SU-DHL-6 (cell line): Measurements from ENCODE around the gene ABCB1.

Source experiments
- H2AFZ ChIP-seq: fragments of 200-600 bp; sonication (generic); 2 replicates; pipeline ENCODE4 v1.6.1; 2014; ENCODE audit warnings: low read depth, mild to moderate bottlenecking, moderate library complexity, mixed read lengths, antibody characterized with exemption, low read length; ENCODE audit not compliant: severe bottlenecking
- H3F3A ChIP-seq: fragments of 200-600 bp; shearing (Covaris generic); 2 replicates; pipeline ENCODE4 v1.6.0; 2016; ENCODE audit warnings: antibody characterized with exemption, mild to moderate bottlenecking; ENCODE audit not compliant: insufficient read depth
- H3K27ac ChIP-seq: fragments of 200-600 bp; sonication (generic); 2 replicates; pipeline ENCODE4 v1.5.1; 2016; ENCODE audit warnings: low read depth, mild to moderate bottlenecking, low read length, moderate library complexity, mixed read lengths
- H3K27me3 ChIP-seq: fragments of 200-600 bp; sonication (generic), shearing (Covaris generic); 2 replicates; pipeline ENCODE4 v1.6.0; 2014; ENCODE audit warnings: mild to moderate bottlenecking, low read length
- H3K36me3 ChIP-seq: fragments of 200-600 bp; sonication (generic); 2 replicates; pipeline ENCODE4 v1.6.1; 2014; ENCODE audit warnings: mild to moderate bottlenecking, low read length, mixed read lengths
- H3K4me2 ChIP-seq: fragments of 300-600, 200-600 bp; shearing (Covaris generic), sonication (generic); 2 replicates; pipeline ENCODE4 v1.6.0; 2014; ENCODE audit warnings: low read length, low read depth, mild to moderate bottlenecking; ENCODE audit not compliant: poor library complexity, severe bottlenecking
- H3K4me3 ChIP-seq: fragments of 200-600 bp; sonication (generic); 2 replicates; pipeline ENCODE4 v1.5.1; 2014; ENCODE audit warnings: antibody characterized with exemption, low read length, mild to moderate bottlenecking, mixed read lengths; ENCODE audit not compliant: insufficient read depth, poor library complexity, severe bottlenecking
- H3K79me2 ChIP-seq: fragments of 200-600 bp; sonication (generic); 2 replicates; pipeline ENCODE4 v1.6.1; 2014; ENCODE audit warnings: mild to moderate bottlenecking, low read length, moderate library complexity; ENCODE audit not compliant: insufficient read depth
- H3K9ac ChIP-seq: fragments of 200-600 bp; sonication (generic); 2 replicates; pipeline ENCODE4 v1.7.0; 2014; ENCODE audit warnings: mild to moderate bottlenecking, low read length
- H3K9me2 ChIP-seq: fragments of 200-600 bp; sonication (generic); replicated peaks from 2 replicates; pipeline ENCODE4 v1.6.1; 2014; ENCODE audit warnings: low read length; ENCODE audit not compliant: insufficient read depth
- H3K9me3 ChIP-seq: fragments of 200-600 bp; sonication (generic); 2 replicates; pipeline ENCODE4 v1.6.1; 2014; ENCODE audit warnings: low read length, mixed read lengths; ENCODE audit not compliant: insufficient read depth
- H4K20me1 ChIP-seq: fragments of 200-600 bp; sonication (generic); 2 replicates; pipeline ENCODE4 v1.6.1; 2014; ENCODE audit warnings: low read depth, mild to moderate bottlenecking, antibody characterized with exemption, low read length, moderate library complexity, mixed read lengths
- EZH2phosphoT487 ChIP-seq: fragments of 200-600 bp; sonication (generic), shearing (Covaris generic); conservative IDR thresholded peaks from 2 replicates; pipeline ENCODE4 v1.6.1; 2018; ENCODE audit warnings: mild to moderate bottlenecking, antibody characterized with exemption, low read length, moderate library complexity, mixed read lengths
- TF ChIP-seq, protein P1 (sequence below): fragments of 200-600 bp; sonication (generic); IDR thresholded peaks from one replicate; pipeline ENCODE4 v1.5.1; 2017; ENCODE audit warnings: antibody characterized with exemption, mild to moderate bottlenecking, low read length, moderate library complexity; ENCODE audit not compliant: insufficient read depth, poor library complexity, severe bottlenecking

The ABCB1 gene

DNA sequence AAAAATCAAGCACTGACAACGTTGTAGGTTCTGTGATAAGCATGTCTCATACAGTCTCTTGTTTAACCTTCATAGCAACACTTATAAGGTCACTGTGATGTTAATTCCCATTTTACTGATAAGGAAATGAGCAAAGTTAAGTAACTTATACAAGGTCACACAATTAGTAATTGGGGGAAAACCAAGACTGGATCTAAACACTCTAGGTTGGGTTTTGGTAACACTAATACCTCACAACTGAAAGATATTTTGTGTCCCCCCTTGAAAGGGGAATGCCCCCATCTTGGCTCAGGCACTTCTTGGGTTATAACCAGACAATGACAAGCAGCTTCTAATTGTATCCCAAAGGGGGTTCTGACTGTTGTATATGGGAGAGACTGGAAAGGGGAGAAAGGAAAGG lies 89.2 kb downstream of the ABCB1 start:
- Histone ChIP-seq H3K79me2 (no peaks in the 10 kb centered on the region), H3K4me3 (no peak overlapping the region), H3K4me2 (no peak overlapping the region), H3K36me3 (no peaks in the 10 kb centered on the region), H4K20me1 (no peaks in the 10 kb centered on the region), H3K9me3 (no peaks in the 10 kb centered on the region), H3K27ac (no peak overlapping the region), H3K9ac (no peak overlapping the region), H3F3A (no peaks in the 10 kb centered on the region), H3K27me3 (no peaks in the 10 kb centered on the region), H2AFZ (no peak overlapping the region), H3K9me2 (no peaks in the 10 kb centered on the region)
- no peak for TF ChIP-seq EZH2phosphoT487
- TF ChIP-seq, protein P1, sequence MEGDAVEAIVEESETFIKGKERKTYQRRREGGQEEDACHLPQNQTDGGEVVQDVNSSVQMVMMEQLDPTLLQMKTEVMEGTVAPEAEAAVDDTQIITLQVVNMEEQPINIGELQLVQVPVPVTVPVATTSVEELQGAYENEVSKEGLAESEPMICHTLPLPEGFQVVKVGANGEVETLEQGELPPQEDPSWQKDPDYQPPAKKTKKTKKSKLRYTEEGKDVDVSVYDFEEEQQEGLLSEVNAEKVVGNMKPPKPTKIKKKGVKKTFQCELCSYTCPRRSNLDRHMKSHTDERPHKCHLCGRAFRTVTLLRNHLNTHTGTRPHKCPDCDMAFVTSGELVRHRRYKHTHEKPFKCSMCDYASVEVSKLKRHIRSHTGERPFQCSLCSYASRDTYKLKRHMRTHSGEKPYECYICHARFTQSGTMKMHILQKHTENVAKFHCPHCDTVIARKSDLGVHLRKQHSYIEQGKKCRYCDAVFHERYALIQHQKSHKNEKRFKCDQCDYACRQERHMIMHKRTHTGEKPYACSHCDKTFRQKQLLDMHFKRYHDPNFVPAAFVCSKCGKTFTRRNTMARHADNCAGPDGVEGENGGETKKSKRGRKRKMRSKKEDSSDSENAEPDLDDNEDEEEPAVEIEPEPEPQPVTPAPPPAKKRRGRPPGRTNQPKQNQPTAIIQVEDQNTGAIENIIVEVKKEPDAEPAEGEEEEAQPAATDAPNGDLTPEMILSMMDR = no peak

DNA sequence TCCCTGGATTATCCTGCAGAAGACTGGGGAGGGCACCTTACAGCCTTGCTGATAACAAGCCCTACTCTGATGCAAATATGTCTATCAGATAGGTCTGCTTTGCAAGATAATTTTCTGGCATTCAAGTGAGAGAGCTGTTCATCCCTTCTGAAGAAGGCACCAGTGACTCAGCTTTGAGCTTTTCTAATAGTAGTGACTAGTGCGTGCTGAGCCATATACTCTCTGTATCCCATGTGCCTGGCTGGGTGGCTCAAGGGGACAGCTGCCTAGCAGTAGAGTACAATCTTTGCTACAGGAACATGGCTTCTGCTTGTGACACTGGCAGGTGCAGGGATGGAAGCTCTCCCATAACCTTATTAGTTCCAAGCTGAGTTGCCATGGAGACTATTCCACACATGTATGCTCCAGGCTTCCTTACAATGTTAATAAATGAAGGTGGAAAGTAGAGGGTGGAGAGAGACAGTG lies 90.2 kb downstream of the ABCB1 start:
- no peaks in the 10 kb centered on the region for H3K9me3 ChIP-seq
- no peak overlapping the region for H2AFZ ChIP-seq
- no peak overlapping the region for H3K27ac ChIP-seq
- H3K79me2 ChIP-seq = no peaks in the 10 kb centered on the region
- TF ChIP-seq, protein P1 = no peak
- no peak for TF ChIP-seq EZH2phosphoT487
- H4K20me1 ChIP-seq = no peaks in the 10 kb centered on the region
- H3F3A ChIP-seq = no peaks in the 10 kb centered on the region
- H3K4me3 ChIP-seq = no peak overlapping the region
- H3K9me2 ChIP-seq = no peaks in the 10 kb centered on the region
- no peaks in the 10 kb centered on the region for H3K27me3 ChIP-seq
- no peaks in the 10 kb centered on the region for H3K36me3 ChIP-seq
- H3K9ac ChIP-seq = no peak overlapping the region
- H3K4me2 ChIP-seq = no peak overlapping the region

DNA sequence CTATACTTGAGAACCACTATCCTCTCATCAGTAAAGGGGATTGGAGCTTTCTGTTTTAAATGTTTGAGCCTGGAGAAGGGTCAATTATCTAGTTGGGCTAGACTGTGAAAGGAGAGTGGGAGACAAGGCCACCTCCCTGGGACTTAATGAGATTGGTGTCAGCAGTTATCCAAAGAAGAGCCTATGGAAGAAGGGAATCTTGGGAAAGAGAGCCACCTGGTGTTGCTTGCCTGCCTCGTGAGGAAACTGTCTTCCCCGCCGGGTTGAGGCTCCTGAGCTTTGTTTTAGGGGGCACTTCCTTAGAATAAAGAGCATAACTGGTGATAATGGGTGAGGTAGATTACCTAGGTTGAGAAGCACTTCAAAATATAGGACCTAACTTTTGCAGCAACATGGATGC lies 93.2 kb downstream of the ABCB1 start:
- Histone ChIP-seq H2AFZ (no peak overlapping the region), H3F3A (no peaks in the 10 kb centered on the region)

More for the DNA sequence above, 93.2 kb downstream of the ABCB1 start:
- Histone ChIP-seq H3K36me3 (no peaks in the 10 kb centered on the region), H3K4me3 (no peak overlapping the region), H3K9me2 (no peaks in the 10 kb centered on the region), H3K27ac (no peak overlapping the region), H3K9ac (no peak overlapping the region), H3K9me3 (no peaks in the 10 kb centered on the region), H3K79me2 (no peaks in the 10 kb centered on the region), H3K27me3 (no peaks in the 10 kb centered on the region), H3K4me2 (no peak overlapping the region), H4K20me1 (no peaks in the 10 kb centered on the region)
- TF ChIP-seq, protein P1 = no peak
- no peak for TF ChIP-seq EZH2phosphoT487
